PFSK-1 (cell line): Measurements from ENCODE around the gene FGF1.

Experiments
- FOXP2 ChIP-seq: optimal IDR thresholded peaks from 2 replicates; pipeline ENCODE3; 2011; ENCODE audit warnings: borderline replicate concordance, control low read depth, inconsistent platforms; ENCODE audit not compliant: insufficient read depth; ENCODE audit errors: extremely low read length, extremely low read depth
- POLR2AphosphoS5 ChIP-seq: IDR thresholded peaks from 2 replicates; pipeline ENCODE4 v1.6.1; 2012; ENCODE audit warnings: low read depth, mild to moderate bottlenecking, control low read depth, low read length, moderate library complexity
- REST ChIP-seq, 2 experiments: IDR thresholded peaks; 2 replicates each; pipeline versions ENCODE4 v1.6.1 to v1.8.0; 2011 to 2012; ENCODE audit warnings: low read depth in 2 of 2, low read length in 2 of 2, control low read depth in 1 of 2, inconsistent platforms in 1 of 2, mild to moderate bottlenecking in 1 of 2, moderate library complexity in 1 of 2; ENCODE audit not compliant: insufficient read depth in 1 of 2
- TAF1 ChIP-seq: IDR thresholded peaks from 2 replicates; pipeline ENCODE4 v1.6.1; 2012; ENCODE audit warnings: low read length, control low read depth, borderline replicate concordance; ENCODE audit not compliant: insufficient read depth

GRCh38 chr5:142542906-142543305 lies 143.0 kb downstream of the FGF1 start:
- no peak for TF ChIP-seq REST (IDR thresholded peaks at IDR 0.05; ENCODE audit: insufficient read depth in 1 of 2, low read depth in 2 of 2, low read length in 2 of 2)
- no peak for TF ChIP-seq FOXP2
- TF ChIP-seq TAF1, result no peak
- TF ChIP-seq POLR2AphosphoS5, result no peak
